HPDE6-E6E7 (cell line): Measurements from ENCODE around the gene OR2AG2.

Experiments
- DNase-seq: peaks from one replicate; pipeline ENCODE4 v3.0.0; 2011; ENCODE audit warnings: missing footprints; ENCODE audit errors: extremely low spot score

Gene OR2AG2

GRCh38 chr11:6742260-6742659 is 29.5 kb downstream of the OR2AG2 start:
- no peak for DNase-seq

DNA sequence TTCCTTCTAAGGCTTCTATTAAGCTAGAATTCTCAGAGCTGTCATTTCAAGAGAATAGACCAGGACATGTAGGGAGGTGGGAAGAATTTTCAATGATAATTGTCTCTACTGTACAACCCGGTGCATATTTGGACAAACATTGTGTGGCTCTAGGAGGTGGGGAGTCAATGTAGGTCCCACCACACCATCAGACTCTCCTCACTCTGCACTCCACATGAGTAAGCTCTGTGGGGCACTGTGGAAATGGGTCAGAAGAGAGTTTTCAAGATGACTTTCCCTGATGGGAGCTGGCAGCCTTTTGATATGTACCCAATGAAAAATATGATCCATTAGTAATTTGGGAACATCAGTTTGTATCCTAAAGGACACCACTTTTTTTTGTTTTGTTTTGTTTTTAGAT is 33.2 kb downstream of the OR2AG2 start:
- DNase-seq, result no peak

GRCh38 chr11:6737872-6738466 is 33.8 kb downstream of the OR2AG2 start:
- peak; percentile 32 for DNase-seq

- DNase-seq, result no peak
Observed at GRCh38 chr11:6736495-6737121, 35.2 kb downstream of the OR2AG2 start.

GRCh38 chr11:6735306-6735705 is 36.5 kb downstream of the OR2AG2 start:
- no peak for DNase-seq

- DNase-seq, result no peak
Observed at GRCh38 chr11:6734616-6735015, 37.2 kb downstream of the OR2AG2 start.

DNA sequence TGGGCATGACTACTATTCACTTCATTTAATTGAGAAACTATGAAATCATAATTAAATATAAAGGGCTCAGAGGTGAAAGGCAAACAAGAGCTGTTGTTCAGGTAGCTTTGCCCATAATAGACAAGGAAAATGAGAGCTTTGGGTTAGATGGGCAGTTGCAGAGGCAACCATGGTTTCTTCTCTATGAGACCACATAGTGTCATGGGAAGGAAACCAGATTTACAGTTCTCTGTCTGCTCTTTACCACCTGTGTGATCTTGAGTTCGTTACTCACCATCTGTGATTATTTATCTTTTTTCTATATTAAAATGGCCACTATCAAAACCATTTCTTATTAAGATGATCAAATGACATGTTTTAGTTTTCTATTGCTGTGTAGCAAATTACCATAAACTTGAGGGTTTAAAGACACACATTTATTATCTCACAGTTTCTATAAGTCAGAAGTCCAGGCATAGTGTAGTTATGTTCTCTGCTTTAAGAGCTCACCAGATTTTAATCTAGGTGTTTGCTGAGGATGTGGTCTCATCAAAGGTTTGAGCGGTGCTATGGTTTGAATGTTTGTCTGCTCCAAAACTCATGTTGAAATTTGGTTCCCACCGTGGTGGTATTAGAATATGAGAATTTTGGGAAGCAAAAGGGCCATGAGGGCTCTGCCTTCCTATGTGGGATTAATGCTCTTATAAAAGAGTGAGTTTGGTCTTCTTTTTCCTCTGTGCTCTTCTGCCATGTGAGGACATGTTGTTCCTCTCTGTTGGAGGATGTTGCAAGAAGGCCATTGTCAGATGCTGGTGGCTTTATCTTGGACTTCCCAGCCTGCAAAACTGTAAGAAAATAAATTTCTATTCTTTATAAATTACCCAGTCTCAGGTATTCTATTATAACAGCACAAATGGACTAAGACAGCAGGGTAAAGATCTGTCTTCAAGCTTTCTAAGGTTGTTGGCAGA is 38.2 kb downstream of the OR2AG2 start:
- DNase-seq, result no peak

- DNase-seq, result no peak
Observed at GRCh38 chr11:6727971-6728760, 43.6 kb downstream of the OR2AG2 start.

DNA sequence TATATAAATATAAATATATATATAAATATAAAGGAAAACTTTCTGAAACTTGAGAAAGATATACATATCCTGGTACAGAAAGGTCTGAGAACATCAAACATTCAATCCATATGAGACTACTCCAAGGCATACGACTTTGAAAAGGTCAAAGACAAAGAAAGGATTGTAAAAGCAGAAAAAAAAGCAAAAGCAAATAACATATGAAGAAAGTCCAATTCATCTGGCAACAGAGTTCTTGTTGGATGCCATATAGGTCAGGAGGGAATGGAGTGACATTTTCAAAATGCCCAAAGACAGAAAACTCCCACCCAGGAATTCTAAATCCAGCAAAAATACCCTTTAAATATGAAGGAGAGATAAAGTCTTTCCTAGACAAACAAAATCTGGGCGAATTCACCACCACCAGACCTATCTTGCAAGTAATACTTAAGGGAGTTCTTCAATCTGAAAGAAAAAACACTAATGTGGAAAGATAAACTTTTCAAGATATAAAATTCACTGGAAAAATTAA is 46.3 kb downstream of the OR2AG2 start:
- DNase-seq, result no peak

- no peak for DNase-seq
Observed at GRCh38 chr11:6724013-6724412, 47.8 kb downstream of the OR2AG2 start.

DNA sequence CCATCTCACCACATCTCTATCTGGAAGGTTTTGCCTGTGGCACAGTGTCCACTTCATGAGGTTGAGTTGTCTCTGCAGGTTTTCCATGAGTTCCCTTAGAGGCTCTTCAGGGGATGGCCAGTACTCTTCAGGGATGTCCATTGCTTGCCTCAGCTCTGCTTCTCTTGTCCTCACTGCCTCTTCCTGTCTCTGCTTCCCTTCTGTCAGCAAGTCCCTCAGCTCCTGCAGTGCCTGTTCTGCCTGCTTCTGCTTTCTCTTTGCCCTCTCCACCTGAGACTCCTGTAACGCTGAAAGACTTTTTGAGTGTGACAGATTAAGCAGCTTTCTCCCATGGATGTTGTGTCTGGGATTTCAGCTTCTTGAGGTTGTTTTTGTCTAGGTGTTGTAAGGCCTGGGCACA is 50.4 kb downstream of the OR2AG2 start:
- no peak for DNase-seq

DNA sequence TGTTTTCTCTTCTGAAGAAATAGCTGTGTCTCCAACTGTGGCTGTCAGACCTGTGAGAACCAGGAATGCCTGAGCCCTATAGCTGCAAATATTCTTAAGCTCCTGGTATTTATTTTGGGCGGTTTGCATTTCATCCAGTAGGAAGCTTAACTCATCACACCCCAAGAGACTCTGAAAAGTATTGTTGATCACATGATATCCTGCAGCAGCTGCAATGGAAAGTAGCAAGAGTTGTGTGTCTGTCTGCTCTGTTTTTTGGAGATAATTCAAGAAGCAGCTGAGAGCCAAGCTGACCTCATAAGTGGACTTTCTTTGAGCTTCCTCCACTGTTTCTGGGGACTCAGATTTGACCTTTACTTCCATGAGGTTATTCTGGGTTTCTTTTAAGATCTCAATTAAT is 52.2 kb downstream of the OR2AG2 start:
- DNase-seq, result no peak

GRCh38 chr11:6717426-6717825 is 54.4 kb downstream of the OR2AG2 start:
- no peak for DNase-seq
